Bronchial epithelial cell (primary cell): ENCODE measurements around the gene PEX14. TPM values are rescaled to one million over a fixed set of nuclear protein-coding genes. Genes with fewer than 3 reads are reported as not detected.

Experiments used
- DNase-seq: peaks from one replicate; pipeline ENCODE4 v3.0.0-alpha.2; 2010; ENCODE audit warnings: low read depth
- FAIRE-seq: peaks from 2 replicates; lab custom pipeline; 2011; peaks lifted over from hg19 to GRCh38; lab: Jason Lieb, UNC
- H3K27me3 ChIP-seq: 2 replicates; pipeline ENCODE4 v1.5.1; 2011; ENCODE audit warnings: low read length; ENCODE audit not compliant: control insufficient read depth, insufficient read depth
- H3K36me3 ChIP-seq: 2 replicates; pipeline ENCODE4 v1.5.1; 2011; ENCODE audit warnings: low read length; ENCODE audit not compliant: control insufficient read depth, insufficient read depth
- H3K4me3 ChIP-seq: 2 replicates; pipeline ENCODE4 v1.5.1; 2011; ENCODE audit warnings: mild to moderate bottlenecking, low read depth, low read length, control low read depth
- total RNA-seq: library from RNA; depleted of rRNA; stranded (reverse); fragments of >200 nt; gene quantifications from 2 replicates; pipeline ENCODE4 v1.2.1, GENCODE V29; 2014
- TF ChIP-seq, protein P1 (sequence below): IDR thresholded peaks from 2 replicates; pipeline ENCODE4 v1.5.1; 2011; ENCODE audit warnings: mild to moderate bottlenecking, moderate library complexity, low read length, control low read depth, inconsistent platforms; ENCODE audit not compliant: insufficient read depth, severe bottlenecking

Gene PEX14
- total RNA-seq, 1 donor from 2014 or later, result 8.7 TPM

DNA sequence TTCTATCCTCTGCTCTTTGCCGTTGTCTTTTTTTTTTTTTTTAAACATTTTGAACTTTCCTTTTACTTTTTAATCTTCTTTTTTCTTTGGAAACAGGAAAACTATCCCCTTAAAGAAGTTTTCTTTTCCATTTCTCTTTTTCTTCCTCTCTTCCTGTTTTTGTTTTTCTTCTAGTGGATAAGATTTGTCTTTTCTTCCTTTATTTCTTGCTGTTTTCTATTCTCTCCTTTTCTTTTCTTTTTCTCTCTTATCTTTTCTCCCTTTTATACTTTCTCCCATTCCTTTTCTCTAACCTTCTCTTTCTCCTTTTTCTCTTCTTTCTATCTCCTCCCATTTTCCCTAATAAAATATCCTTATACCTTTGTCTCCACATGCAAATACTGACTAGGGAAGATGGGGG is 46.2 kb downstream of the PEX14 start:
- no peak overlapping the region for H3K4me3 ChIP-seq
- DNase-seq, result no peak
- FAIRE-seq, result no peak
- no peaks in the 10 kb centered on the region for H3K27me3 ChIP-seq
- TF ChIP-seq, protein P1, sequence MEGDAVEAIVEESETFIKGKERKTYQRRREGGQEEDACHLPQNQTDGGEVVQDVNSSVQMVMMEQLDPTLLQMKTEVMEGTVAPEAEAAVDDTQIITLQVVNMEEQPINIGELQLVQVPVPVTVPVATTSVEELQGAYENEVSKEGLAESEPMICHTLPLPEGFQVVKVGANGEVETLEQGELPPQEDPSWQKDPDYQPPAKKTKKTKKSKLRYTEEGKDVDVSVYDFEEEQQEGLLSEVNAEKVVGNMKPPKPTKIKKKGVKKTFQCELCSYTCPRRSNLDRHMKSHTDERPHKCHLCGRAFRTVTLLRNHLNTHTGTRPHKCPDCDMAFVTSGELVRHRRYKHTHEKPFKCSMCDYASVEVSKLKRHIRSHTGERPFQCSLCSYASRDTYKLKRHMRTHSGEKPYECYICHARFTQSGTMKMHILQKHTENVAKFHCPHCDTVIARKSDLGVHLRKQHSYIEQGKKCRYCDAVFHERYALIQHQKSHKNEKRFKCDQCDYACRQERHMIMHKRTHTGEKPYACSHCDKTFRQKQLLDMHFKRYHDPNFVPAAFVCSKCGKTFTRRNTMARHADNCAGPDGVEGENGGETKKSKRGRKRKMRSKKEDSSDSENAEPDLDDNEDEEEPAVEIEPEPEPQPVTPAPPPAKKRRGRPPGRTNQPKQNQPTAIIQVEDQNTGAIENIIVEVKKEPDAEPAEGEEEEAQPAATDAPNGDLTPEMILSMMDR, result no peak
- H3K36me3 ChIP-seq, result no peaks in the 10 kb centered on the region

DNA sequence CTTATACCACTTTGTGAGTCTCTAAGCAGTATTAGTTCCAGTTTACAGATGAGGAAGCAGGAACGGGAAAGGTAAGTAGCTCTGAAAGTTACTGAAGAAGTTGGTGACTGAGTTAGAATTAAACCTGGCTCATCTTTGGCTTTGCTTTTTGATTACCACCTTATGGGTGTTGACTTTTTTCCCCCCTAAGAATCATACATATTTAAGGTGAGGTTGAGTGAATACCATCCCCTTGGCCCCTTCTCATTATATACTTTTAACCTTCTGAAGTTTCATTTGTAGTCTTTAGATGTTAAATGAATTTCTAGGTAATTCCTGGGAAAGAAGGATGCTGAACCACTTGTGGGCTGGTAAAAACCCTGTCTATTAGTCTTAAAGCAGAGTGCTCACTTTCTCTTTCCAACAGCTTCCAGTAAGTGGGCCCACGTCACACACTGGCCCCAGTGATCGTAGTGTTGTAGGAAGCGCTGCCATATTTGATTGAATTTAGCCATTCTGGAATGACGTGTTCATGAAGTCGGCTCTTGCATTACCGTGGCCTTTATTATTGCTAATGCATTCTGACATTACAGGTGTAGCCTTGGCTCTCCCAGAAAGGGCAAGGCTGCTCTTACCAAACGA is 46.9 kb downstream of the PEX14 start:
- no peak for DNase-seq
- H3K36me3 ChIP-seq, result no peaks in the 10 kb centered on the region
- no peak overlapping the region for H3K4me3 ChIP-seq
- TF ChIP-seq, protein P1, result no peak
- no peaks in the 10 kb centered on the region for H3K27me3 ChIP-seq
- FAIRE-seq, result no peak

DNA sequence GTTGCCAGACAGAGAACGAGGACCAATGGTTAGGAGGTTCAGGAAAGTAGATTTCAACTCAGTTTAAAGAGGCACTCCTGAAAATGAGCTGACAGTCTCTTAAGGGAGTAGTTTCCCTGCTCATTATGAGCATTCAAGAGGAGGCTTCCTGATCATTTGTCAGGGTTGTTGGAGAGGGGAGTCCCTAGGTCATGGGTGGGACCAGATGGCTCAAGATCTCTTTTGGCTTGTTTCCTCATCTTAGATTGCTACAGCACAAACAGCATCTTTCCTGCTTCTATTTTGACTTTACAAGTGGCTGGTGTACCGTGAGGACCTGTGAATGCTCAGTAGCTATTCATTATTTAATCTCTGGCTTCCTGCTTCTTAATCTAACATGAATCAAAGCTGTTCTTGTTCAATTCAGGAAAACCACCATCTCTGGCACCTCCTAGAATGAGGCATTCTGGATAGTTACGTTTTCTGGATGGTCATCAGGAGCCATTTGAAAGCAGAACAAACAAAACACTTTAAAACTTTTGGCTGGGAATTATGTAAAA is 47.6 kb downstream of the PEX14 start:
- TF ChIP-seq, protein P1, result no peak
- FAIRE-seq (peak; percentile 36), DNase-seq (no peak)
- H3K36me3 ChIP-seq, result no peaks in the 10 kb centered on the region
- no peaks in the 10 kb centered on the region for H3K27me3 ChIP-seq
- H3K4me3 ChIP-seq, result no peak overlapping the region

DNA sequence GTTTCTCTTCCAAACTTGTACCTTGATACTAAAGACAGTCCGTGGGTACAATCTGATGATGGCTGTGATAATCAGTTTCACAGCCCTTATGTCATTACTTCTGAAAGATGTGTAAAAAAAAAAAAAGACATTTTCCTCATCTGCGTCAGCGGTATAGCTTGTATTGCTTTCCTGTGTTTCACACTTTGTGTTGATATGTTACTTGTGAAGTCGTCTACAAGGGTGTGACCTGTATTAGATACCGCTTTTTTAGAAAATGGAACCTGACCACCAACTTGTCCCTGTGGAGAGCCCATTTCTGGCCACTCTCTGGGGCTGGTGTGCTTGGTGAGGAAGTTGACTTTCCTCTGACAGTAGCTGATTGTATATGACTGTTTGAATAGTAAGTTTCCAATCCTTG is 50.5 kb downstream of the PEX14 start:
- no peak overlapping the region for H3K4me3 ChIP-seq
- FAIRE-seq (no peak), DNase-seq (no peak)
- no peaks in the 10 kb centered on the region for H3K36me3 ChIP-seq
- TF ChIP-seq, protein P1, result no peak
- no peaks in the 10 kb centered on the region for H3K27me3 ChIP-seq

DNA sequence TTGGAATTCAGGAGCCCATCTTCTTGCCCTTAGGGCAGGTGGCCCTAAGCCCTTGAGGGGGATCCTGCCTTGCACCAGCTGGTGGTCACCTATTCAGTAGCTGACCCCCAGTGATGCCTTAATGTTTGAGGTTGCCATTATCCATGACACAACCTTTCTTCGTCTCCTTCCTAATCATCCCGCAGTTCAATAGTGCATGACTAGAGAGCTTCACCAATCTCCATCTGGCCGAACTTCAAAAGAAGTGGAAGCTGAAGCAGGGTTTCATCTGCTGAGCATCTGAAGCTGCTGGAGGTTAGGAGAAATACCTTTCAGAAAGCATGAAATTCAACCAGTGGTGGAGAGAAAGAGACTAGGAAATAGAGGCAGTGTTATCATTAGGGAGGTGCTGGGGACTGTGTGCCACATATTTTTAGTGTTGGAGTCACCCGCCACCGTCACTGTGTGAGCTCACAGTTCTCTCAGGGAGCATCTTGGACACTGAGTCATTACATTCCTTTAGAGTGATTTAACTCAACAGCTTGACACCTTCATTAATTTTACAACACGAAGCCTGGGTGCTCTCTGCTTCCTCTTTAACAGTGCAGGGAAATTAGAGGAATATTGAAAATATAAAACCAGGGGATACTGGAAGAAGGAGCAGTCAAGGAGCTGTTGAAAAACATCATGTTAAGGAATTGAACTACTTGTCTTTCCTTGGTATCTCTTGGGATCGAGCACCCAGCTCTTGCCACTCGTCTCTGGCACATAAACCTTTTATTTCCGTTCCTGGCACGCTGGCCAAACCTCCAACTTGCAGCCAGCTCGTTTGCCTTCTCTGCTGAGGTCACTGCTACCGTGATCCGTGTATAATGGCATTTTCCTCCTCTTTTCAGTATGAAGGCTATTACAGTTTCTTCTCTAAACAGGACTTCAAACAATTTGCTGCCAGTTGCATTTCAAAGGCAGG is 53.6 kb downstream of the PEX14 start:
- peak; percentile 94 for DNase-seq
- H3K36me3 ChIP-seq, result no peaks in the 10 kb centered on the region
- peak; percentile 82 for FAIRE-seq
- no peaks in the 10 kb centered on the region for H3K27me3 ChIP-seq
- H3K4me3 ChIP-seq, result no peak overlapping the region
- TF ChIP-seq, protein P1, result no peak
